GM23248 (cell line): Measurements from ENCODE around the gene PADI1. TPM values are rescaled to one million over a fixed set of nuclear protein-coding genes. Genes with fewer than 3 reads are reported as not detected.

ENCODE experiments used
- DNase-seq: peaks from one replicate; pipeline ENCODE4 v3.0.0-alpha.2; 2015
- H2AFZ ChIP-seq: fragments of 200-600 bp; sonication (generic); 2 replicates; pipeline ENCODE4 v1.6.1; 2016; ENCODE audit warnings: antibody characterized with exemption
- H3F3A ChIP-seq: fragments of 200-600 bp; sonication (generic); 2 replicates; pipeline ENCODE4 v1.6.1; 2016; ENCODE audit warnings: mild to moderate bottlenecking, antibody characterized with exemption, mixed run types; ENCODE audit not compliant: insufficient read depth
- H3K27ac ChIP-seq: fragments of 200-600 bp; sonication (generic); 2 replicates; pipeline ENCODE4 v1.5.1; 2016; ENCODE audit warnings: mild to moderate bottlenecking
- H3K27me3 ChIP-seq: fragments of 200-600 bp; sonication (generic); replicated peaks from 2 replicates; pipeline ENCODE4 v1.6.1; 2016; ENCODE audit warnings: mild to moderate bottlenecking; ENCODE audit not compliant: insufficient read depth
- H3K36me3 ChIP-seq: fragments of 200-600 bp; sonication (generic); 2 replicates; pipeline ENCODE4 v1.6.1; 2016; ENCODE audit warnings: low read depth, mild to moderate bottlenecking
- H3K4me1 ChIP-seq: fragments of 200-600 bp; sonication (generic); 2 replicates; pipeline ENCODE4 v1.6.1; 2016; ENCODE audit warnings: mild to moderate bottlenecking; ENCODE audit not compliant: insufficient read depth
- H3K4me2 ChIP-seq: fragments of 200-600 bp; sonication (generic); one replicate; pipeline ENCODE4 v1.6.1; 2016; ENCODE audit warnings: mild to moderate bottlenecking; ENCODE audit not compliant: unreplicated experiment
- H3K4me3 ChIP-seq: fragments of 200-600 bp; sonication (generic); 2 replicates; pipeline ENCODE4 v1.5.1; 2016; ENCODE audit warnings: mild to moderate bottlenecking
- H3K79me2 ChIP-seq: fragments of 200-600 bp; sonication (generic); 2 replicates; pipeline ENCODE4 v1.6.1; 2016; ENCODE audit warnings: mild to moderate bottlenecking; ENCODE audit not compliant: insufficient read depth
- H3K9ac ChIP-seq: fragments of 200-600 bp; sonication (generic); 2 replicates; pipeline ENCODE4 v1.6.1; 2016; ENCODE audit warnings: mild to moderate bottlenecking
- H3K9me2 ChIP-seq: fragments of 200-600 bp; sonication (generic); 2 replicates; pipeline ENCODE4 v1.6.1; 2016; ENCODE audit warnings: mixed run types, mild to moderate bottlenecking, moderate library complexity; ENCODE audit not compliant: insufficient read depth
- H3K9me3 ChIP-seq: fragments of 200-600 bp; sonication (generic); one replicate; pipeline ENCODE4 v1.6.1; 2017; ENCODE audit warnings: low read depth
- H4K20me1 ChIP-seq: fragments of 200-600 bp; sonication (generic); 2 replicates; pipeline ENCODE4 v1.6.0; 2016; ENCODE audit not compliant: insufficient read depth
- EZH2 ChIP-seq: fragments of 200-600 bp; sonication (generic); IDR thresholded peaks from 2 replicates; pipeline ENCODE4 v1.6.1; 2018; ENCODE audit warnings: antibody characterized with exemption, mild to moderate bottlenecking; ENCODE audit not compliant: insufficient read depth, poor library complexity, severe bottlenecking
- EZH2phosphoT487 ChIP-seq: fragments of 200-600 bp; sonication (generic); IDR thresholded peaks from 2 replicates; pipeline ENCODE4 v1.6.1; 2018; ENCODE audit warnings: antibody characterized with exemption, moderate library complexity, mild to moderate bottlenecking, low read depth; ENCODE audit not compliant: insufficient read depth
- WGBS, 2 experiments: methylation state at CpG; one replicate each; pipeline ENCODE4 v1.1.6; 2015 to 2017; ENCODE audit warnings: low lambda C conversion rate in 2 of 2, low coverage in 1 of 2; ENCODE audit errors: missing lambda C conversion rate in 2 of 2; 5-methylcytosine and 5-hydroxymethylcytosine counted together
- in situ Hi-C: fragments of 300-500 bp; cut with MboI; formaldehyde crosslinking; loops from 2 replicates; pipeline ENCODE4 v1.15.0; 2020
- polyA plus RNA-seq: library from polyadenylated mRNA; unstranded; fragments of >200 nt; fragmentation: Nextera tagmentation; extraction: Ambion mirVana; gene quantifications from 2 replicates; pipeline ENCODE4 v1.2.1, GENCODE V29; 2016
- total RNA-seq: library from RNA; depleted of rRNA; stranded (reverse); fragments of >200 nt; shearing (Covaris generic); gene quantifications from 2 replicates; pipeline ENCODE4 v1.2.3, GENCODE V29; 2014

The PADI1 gene
- total and polyA plus RNA-seq, 2 experiments from 2014 or later: under 0.01 to 0.14 TPM

- WGBS, 2 experiments: 67 to 78% methylated on average over 6 to 7 of the region's 7 CpGs
- Histone ChIP-seq H2AFZ (no peak overlapping the region), H3K9me3 (no peaks in the 10 kb centered on the region), H3K4me3 (no peak overlapping the region), H3K27me3 (0 out of 2 replicates have a peak, but pooled peaks cover 5% of the 10 kb centered on the region), H3K4me2 (no peak overlapping the region), H4K20me1 (no peaks in the 10 kb centered on the region), H3K79me2 (no peaks in the 10 kb centered on the region), H3K4me1 (0 out of 2 replicates have a peak, but pooled peaks cover 3% of the 10 kb centered on the region), H3K36me3 (no peaks in the 10 kb centered on the region), H3K9me2 (no peaks in the 10 kb centered on the region), H3K9ac (no peak overlapping the region), H3F3A (no peaks in the 10 kb centered on the region), H3K27ac (no peak overlapping the region)
- DNase-seq: no peak
- in situ Hi-C loops: no loop called here
- TF ChIP-seq EZH2 (no peak), EZH2phosphoT487 (no peak)
Observed at GRCh38 chr1:17218939-17219338, 14.0 kb downstream of the PADI1 start.

GRCh38 chr1:17220287-17220686, 15.4 kb downstream of the PADI1 start:
- Histone ChIP-seq H3K79me2 (no peaks in the 10 kb centered on the region), H3F3A (no peaks in the 10 kb centered on the region), H3K4me1 (0 out of 2 replicates have a peak, but pooled peaks cover under 1% of the 10 kb centered on the region), H3K4me2 (no peak overlapping the region), H4K20me1 (no peaks in the 10 kb centered on the region), H3K9me3 (no peaks in the 10 kb centered on the region), H3K9me2 (no peaks in the 10 kb centered on the region), H2AFZ (no peak overlapping the region), H3K4me3 (no peak overlapping the region), H3K27ac (no peak overlapping the region), H3K9ac (no peak overlapping the region), H3K27me3 (0 out of 2 replicates have a peak, but pooled peaks cover 5% of the 10 kb centered on the region), H3K36me3 (no peaks in the 10 kb centered on the region)
- in situ Hi-C loops: no loop called here
- TF ChIP-seq EZH2 (no peak), EZH2phosphoT487 (no peak)
- whole genome bisulfite sequencing, 2 experiments: 62 to 68% methylated on average over 3 of the region's 3 CpGs
- no peak for DNase-seq

- no peak for DNase-seq
Observed at GRCh38 chr1:17222557-17222956, 17.6 kb downstream of the PADI1 start.

GRCh38 chr1:17224434-17224833, 19.5 kb downstream of the PADI1 start:
- no peak overlapping the region for H3K4me2 ChIP-seq
- H2AFZ ChIP-seq: no peak overlapping the region
- no peak for TF ChIP-seq EZH2phosphoT487
- H3K9me2 ChIP-seq: no peaks in the 10 kb centered on the region
- H3K9ac ChIP-seq: no peak overlapping the region
- H3K79me2 ChIP-seq: no peaks in the 10 kb centered on the region
- H3K4me1 ChIP-seq: no peaks in the 10 kb centered on the region
- H3K36me3 ChIP-seq: no peaks in the 10 kb centered on the region
- H4K20me1 ChIP-seq: no peaks in the 10 kb centered on the region
- no peaks in the 10 kb centered on the region for H3K27me3 ChIP-seq
- no peak overlapping the region for H3K4me3 ChIP-seq
- H3K9me3 ChIP-seq: no peaks in the 10 kb centered on the region
- H3F3A ChIP-seq: no peaks in the 10 kb centered on the region
- in situ Hi-C loops: no loop called here
- no peak for DNase-seq
- no peak overlapping the region for H3K27ac ChIP-seq
- 60 to 61% methylated on average over 4 of the region's 4 CpGs for WGBS, 2 experiments

More at GRCh38 chr1:17222557-17222956, 17.6 kb downstream of the PADI1 start:
- H3K36me3 ChIP-seq: no peaks in the 10 kb centered on the region
- no peaks in the 10 kb centered on the region for H3K79me2 ChIP-seq
- in situ Hi-C loops: no loop called here
- TF ChIP-seq EZH2: no peak
- TF ChIP-seq EZH2phosphoT487: no peak
- H3K27me3 ChIP-seq: 0 out of 2 replicates have a peak, but pooled peaks cover 3% of the 10 kb centered on the region
- H3K4me3 ChIP-seq: no peak overlapping the region
- H4K20me1 ChIP-seq: no peaks in the 10 kb centered on the region
- H2AFZ ChIP-seq: no peak overlapping the region
- no peak overlapping the region for H3K4me2 ChIP-seq
- no peaks in the 10 kb centered on the region for H3K4me1 ChIP-seq
- H3K27ac ChIP-seq: no peak overlapping the region
- H3K9me3 ChIP-seq: no peaks in the 10 kb centered on the region
- no peaks in the 10 kb centered on the region for H3K9me2 ChIP-seq
- no peak overlapping the region for H3K9ac ChIP-seq
- WGBS, 2 experiments: 69 to 75% methylated on average over 14 of the region's 14 CpGs
- no peaks in the 10 kb centered on the region for H3F3A ChIP-seq

GRCh38 chr1:17225140-17225539, 20.2 kb downstream of the PADI1 start:
- Histone ChIP-seq H3K9me3 (no peaks in the 10 kb centered on the region), H3K36me3 (no peaks in the 10 kb centered on the region), H3K4me1 (no peaks in the 10 kb centered on the region), H3K4me3 (no peak overlapping the region), H3K27ac (no peak overlapping the region), H3K9me2 (no peaks in the 10 kb centered on the region), H3F3A (no peaks in the 10 kb centered on the region), H3K4me2 (no peak overlapping the region), H4K20me1 (no peaks in the 10 kb centered on the region), H3K79me2 (no peaks in the 10 kb centered on the region), H3K9ac (no peak overlapping the region), H2AFZ (no peak overlapping the region), H3K27me3 (no peaks in the 10 kb centered on the region)
- WGBS, 2 experiments: 74 to 79% methylated on average over 6 of the region's 6 CpGs
- TF ChIP-seq EZH2 (no peak), EZH2phosphoT487 (no peak)
- in situ Hi-C loops: no loop called here
- no peak for DNase-seq
